ENCODE results near the gene SPO11.
"Not testable (repeated sequence)": the region's sequence is repeated elsewhere in the genome, so short reads cannot be mapped to it uniquely, and the experiment has no call there.

The SPO11 gene

DNA sequence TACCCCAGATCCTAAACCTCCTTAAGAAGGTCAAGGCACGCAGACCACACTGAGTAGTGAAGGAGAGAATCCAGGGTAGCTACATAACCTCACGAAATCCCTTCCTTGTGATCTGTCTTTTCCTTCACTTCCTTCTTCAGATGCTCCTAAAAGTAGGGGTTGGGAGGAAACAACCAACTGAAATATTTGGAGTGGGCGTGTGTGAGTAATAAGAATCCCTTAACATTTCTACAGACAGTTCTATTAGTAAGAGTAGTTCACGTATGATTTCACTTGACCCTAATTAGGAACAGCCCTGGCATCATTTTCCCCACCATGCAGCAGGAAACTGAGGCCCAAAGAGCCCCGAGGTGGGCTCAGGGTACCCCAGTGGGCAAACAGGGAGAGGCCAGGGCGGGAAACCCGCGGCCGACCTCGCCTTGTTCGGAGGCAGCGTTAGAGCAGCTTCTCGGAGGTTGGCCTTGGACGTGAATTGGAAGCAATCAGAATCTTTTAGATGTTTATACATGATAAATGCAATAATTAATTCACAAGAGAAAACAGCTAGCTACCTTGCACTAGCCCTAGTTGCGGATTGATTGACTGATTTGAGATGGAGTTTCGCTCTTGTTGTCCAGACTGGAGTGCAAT lies 20.6 kb downstream of the SPO11 start:
- H2AFZ ChIP-seq (ENCODE audit: low read length), result no peak overlapping the region
- peaks cover 18% of the 10 kb centered on the region for H3K4me1 ChIP-seq (ENCODE audit: insufficient read depth, low read length, poor library complexity, severe bottlenecking)
- peaks cover 14% of the 10 kb centered on the region; the same call in 1 of the 2 replicates for H3K36me3 ChIP-seq (ENCODE audit: insufficient read depth, low read length)
- no peak overlapping the region for H3K4me2 ChIP-seq (ENCODE audit: low read depth, low read length, poor library complexity, severe bottlenecking)
- H3K27me3 ChIP-seq (ENCODE audit: insufficient read depth, low read length, poor library complexity, severe bottlenecking), result no peaks in the 10 kb centered on the region
- peaks cover 41% of the 10 kb centered on the region for H3K79me2 ChIP-seq (ENCODE audit: insufficient read depth, low read length)
- no peaks in the 10 kb centered on the region for H3K9me3 ChIP-seq (ENCODE audit: insufficient read depth, low read depth, low read length)
- no peak overlapping the region for H3K4me3 ChIP-seq (ENCODE audit: low read length, poor library complexity, severe bottlenecking)
- no peak for TF ChIP-seq EZH2phosphoT487 (IDR thresholded peaks at IDR 0.05; ENCODE audit: borderline replicate concordance)
- no peak for TF ChIP-seq CTCF (conservative IDR thresholded peaks at IDR 0.05; ENCODE audit: low read length)
- no peak overlapping the region for H3K9ac ChIP-seq (ENCODE audit: low read depth, low read length, poor library complexity, severe bottlenecking)
- H3F3A ChIP-seq (ENCODE audit: low read depth), result no peaks in the 10 kb centered on the region
- H4K20me1 ChIP-seq (ENCODE audit: insufficient read depth, low read length, poor library complexity, severe bottlenecking), result peaks cover 38% of the 10 kb centered on the region
- H3K9me2 ChIP-seq (replicated peaks; ENCODE audit: low read depth, low read length), result no peaks in the 10 kb centered on the region

DNA sequence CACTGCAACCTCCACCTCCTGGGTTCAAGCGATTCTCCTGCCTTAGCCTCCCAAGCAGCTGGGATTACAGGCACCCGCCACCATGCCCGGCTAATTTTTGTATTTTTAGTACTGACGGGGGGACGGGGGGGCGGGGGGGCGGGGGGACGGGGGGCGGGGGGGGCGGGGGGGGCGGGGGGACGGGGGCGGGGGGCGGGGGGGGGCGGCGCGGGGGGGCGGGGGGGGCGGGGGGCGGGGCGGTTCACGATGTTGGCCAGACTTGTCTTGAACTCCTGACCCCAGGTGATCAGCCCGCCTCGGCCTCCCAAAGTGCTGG lies 21.1 kb downstream of the SPO11 start:
- H3K27me3 ChIP-seq (ENCODE audit: insufficient read depth, low read length, poor library complexity, severe bottlenecking); H3K9me2 ChIP-seq (replicated peaks; ENCODE audit: low read depth, low read length); H3K9me3 ChIP-seq (ENCODE audit: insufficient read depth, low read depth, low read length); H3K4me2 ChIP-seq (ENCODE audit: low read depth, low read length, poor library complexity, severe bottlenecking); H3F3A ChIP-seq (ENCODE audit: low read depth): not testable (repeated sequence)
- Histone ChIP-seq H2AFZ (ENCODE audit: low read length) (peak overlapping the region; percentile 89), H4K20me1 (ENCODE audit: insufficient read depth, low read length, poor library complexity, severe bottlenecking) (peaks cover 40% of the 10 kb centered on the region), H3K4me3 (ENCODE audit: low read length, poor library complexity, severe bottlenecking) (peak overlapping the region; percentile 92), H3K9ac (ENCODE audit: low read depth, low read length, poor library complexity, severe bottlenecking) (peak overlapping the region; percentile 94), H3K36me3 (ENCODE audit: insufficient read depth, low read length) (peaks cover 14% of the 10 kb centered on the region; the same call in 1 of the 2 replicates), H3K79me2 (ENCODE audit: insufficient read depth, low read length) (peaks cover 41% of the 10 kb centered on the region), H3K4me1 (ENCODE audit: insufficient read depth, low read length, poor library complexity, severe bottlenecking) (peaks cover 18% of the 10 kb centered on the region)

DNA sequence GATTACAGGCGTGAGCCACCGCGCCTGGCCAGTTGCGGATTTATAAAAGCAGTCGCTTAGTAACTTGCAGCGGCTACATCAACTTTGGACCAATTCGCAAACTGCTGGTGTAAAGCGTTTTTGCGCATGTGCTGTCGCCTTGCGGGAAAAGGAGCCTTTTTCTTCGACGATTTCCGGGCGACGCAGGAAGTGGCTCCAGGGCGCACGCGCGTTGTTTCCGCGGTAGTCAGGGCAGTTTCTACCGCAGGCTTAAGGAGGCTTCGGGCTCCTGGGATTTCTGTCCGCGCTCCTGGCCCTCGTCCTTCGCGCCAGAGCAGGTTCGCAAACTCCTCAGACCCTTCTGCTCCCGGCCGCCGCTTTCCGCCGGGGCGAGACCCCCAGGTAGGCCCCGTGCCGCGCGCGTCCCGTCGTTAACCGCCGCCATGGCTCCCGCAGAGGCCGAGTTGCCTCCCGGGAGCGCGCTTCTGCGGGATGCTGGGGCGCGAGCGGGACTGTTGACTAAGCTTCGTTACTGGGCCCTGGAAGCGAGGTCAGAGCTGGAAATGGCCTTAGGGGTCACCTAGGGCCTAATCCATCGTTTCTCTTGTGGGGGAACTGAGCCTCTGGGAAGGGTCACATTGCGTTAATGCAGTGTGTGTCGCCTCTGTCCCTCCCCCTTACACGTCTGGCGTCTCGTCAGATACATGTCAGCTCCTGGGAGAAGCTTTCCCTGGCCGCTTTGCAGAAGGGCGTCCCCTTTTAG lies 21.6 kb downstream of the SPO11 start, which contains the start of gene RAE1:
RAE1 (plus strand) TSS at position 214 of the 742 bp plus-strand sequence. CDS start 2,784 bp downstream, outside the sequence.
- Histone ChIP-seq H4K20me1 (ENCODE audit: insufficient read depth, low read length, poor library complexity, severe bottlenecking) (peaks cover 44% of the 10 kb centered on the region), H3K9me2 (replicated peaks; ENCODE audit: low read depth, low read length) (no peaks in the 10 kb centered on the region), H3F3A (ENCODE audit: low read depth) (no peaks in the 10 kb centered on the region), H3K27me3 (ENCODE audit: insufficient read depth, low read length, poor library complexity, severe bottlenecking) (no peaks in the 10 kb centered on the region), H3K4me1 (ENCODE audit: insufficient read depth, low read length, poor library complexity, severe bottlenecking) (peaks cover 18% of the 10 kb centered on the region), H3K9me3 (ENCODE audit: insufficient read depth, low read depth, low read length) (no peaks in the 10 kb centered on the region), H3K36me3 (ENCODE audit: insufficient read depth, low read length) (peaks cover 14% of the 10 kb centered on the region; the same call in 1 of the 2 replicates), H3K79me2 (ENCODE audit: insufficient read depth, low read length) (peaks cover 41% of the 10 kb centered on the region), H3K4me2 (ENCODE audit: low read depth, low read length, poor library complexity, severe bottlenecking) (peak within 1 kb of the TSS; percentile 98), H3K4me3 (ENCODE audit: low read length, poor library complexity, severe bottlenecking) (peak within 1 kb of the TSS; percentile 92), H2AFZ (ENCODE audit: low read length) (peak within 1 kb of the TSS; percentile 89), H3K9ac (ENCODE audit: low read depth, low read length, poor library complexity, severe bottlenecking) (peak within 1 kb of the TSS; percentile 94)
- no peak for TF ChIP-seq EZH2phosphoT487 (IDR thresholded peaks at IDR 0.05; ENCODE audit: borderline replicate concordance)
- no peak for TF ChIP-seq CTCF (conservative IDR thresholded peaks at IDR 0.05; ENCODE audit: low read length)

All from Loucy (cell line).